Neutrophil (primary cell): ENCODE results near the gene ERAP2.
"Not testable (repeated sequence)": the region's sequence is repeated elsewhere in the genome, so short reads cannot be mapped to it uniquely, and the experiment has no call there.

ENCODE experiments used
- H3K27ac ChIP-seq: fragments of 200-600 bp; sonication (generic); 2 replicates; pipeline ENCODE4 v1.5.1; 2016; ENCODE audit warnings: mild to moderate bottlenecking, moderate library complexity
- H3K27me3 ChIP-seq: fragments of 200-600 bp; sonication (generic); 2 replicates; pipeline ENCODE4 v1.6.0; 2016; ENCODE audit warnings: mild to moderate bottlenecking
- H3K36me3 ChIP-seq: fragments of 200-600 bp; sonication (generic); 2 replicates; pipeline ENCODE4 v1.5.1; 2017
- H3K4me1 ChIP-seq, 2 experiments: fragments of 200-600 bp in 1 of 2; sonication (generic) in 1 of 2; 1 replicate in 1 of 2; 2 replicates in 1 of 2; pipeline versions ENCODE4 v1.5.1 to v1.6.1; 2013 to 2016; ENCODE audit warnings: low read depth in 1 of 2, low read length in 1 of 2, mild to moderate bottlenecking in 1 of 2, moderate library complexity in 1 of 2; ENCODE audit not compliant: control insufficient read depth in 1 of 2, insufficient read depth in 1 of 2
- H3K4me3 ChIP-seq, 2 experiments: fragments of 200-600 bp in 1 of 2; sonication (generic) in 1 of 2; 1 replicate in 1 of 2; 2 replicates in 1 of 2; pipeline ENCODE4 v1.5.1; 2013 to 2016; ENCODE audit warnings: low read depth in 1 of 2, low read length in 1 of 2, mild to moderate bottlenecking in 1 of 2, moderate library complexity in 1 of 2
- H3K9me3 ChIP-seq: fragments of 200-600 bp; sonication (generic); 2 replicates; pipeline ENCODE4 v1.5.1; 2016
- TF ChIP-seq, protein P1 (sequence below): fragments of 200-600 bp; sonication (generic); IDR thresholded peaks from 2 replicates; pipeline ENCODE4 v1.5.1; 2016; ENCODE audit warnings: antibody characterized with exemption

The ERAP2 gene

DNA sequence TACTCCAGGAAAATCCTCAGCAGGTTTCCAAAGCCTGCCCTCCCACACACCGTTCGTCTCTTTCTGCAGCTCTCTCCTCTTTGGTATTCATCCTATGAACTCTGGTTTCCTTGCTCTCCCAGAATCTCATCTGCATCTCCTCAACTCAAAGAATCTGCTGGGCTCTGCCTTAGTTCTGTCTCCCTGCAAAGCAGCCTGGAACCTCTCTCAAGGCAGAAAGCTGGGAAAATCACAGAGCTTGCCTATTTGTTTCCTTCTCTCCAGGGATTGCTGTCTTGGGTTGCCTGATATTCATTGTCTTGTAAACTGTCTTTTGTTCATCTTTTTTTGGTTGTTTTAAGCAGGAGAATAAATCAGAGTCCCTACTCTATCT is 5.3 kb upstream of the ERAP2 start:
- no peak overlapping the region for H3K27ac ChIP-seq
- no peaks in the 10 kb centered on the region for H3K9me3 ChIP-seq
- no peaks in the 10 kb centered on the region for H3K36me3 ChIP-seq
- no peaks in the 10 kb centered on the region for H3K27me3 ChIP-seq
- H3K4me1 ChIP-seq, result peaks cover 5% of the 10 kb centered on the region in 2 experiments
- TF ChIP-seq, protein P1, sequence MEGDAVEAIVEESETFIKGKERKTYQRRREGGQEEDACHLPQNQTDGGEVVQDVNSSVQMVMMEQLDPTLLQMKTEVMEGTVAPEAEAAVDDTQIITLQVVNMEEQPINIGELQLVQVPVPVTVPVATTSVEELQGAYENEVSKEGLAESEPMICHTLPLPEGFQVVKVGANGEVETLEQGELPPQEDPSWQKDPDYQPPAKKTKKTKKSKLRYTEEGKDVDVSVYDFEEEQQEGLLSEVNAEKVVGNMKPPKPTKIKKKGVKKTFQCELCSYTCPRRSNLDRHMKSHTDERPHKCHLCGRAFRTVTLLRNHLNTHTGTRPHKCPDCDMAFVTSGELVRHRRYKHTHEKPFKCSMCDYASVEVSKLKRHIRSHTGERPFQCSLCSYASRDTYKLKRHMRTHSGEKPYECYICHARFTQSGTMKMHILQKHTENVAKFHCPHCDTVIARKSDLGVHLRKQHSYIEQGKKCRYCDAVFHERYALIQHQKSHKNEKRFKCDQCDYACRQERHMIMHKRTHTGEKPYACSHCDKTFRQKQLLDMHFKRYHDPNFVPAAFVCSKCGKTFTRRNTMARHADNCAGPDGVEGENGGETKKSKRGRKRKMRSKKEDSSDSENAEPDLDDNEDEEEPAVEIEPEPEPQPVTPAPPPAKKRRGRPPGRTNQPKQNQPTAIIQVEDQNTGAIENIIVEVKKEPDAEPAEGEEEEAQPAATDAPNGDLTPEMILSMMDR, result no peak
- no peak overlapping the region for H3K4me3 ChIP-seq

- no peak overlapping the region for H3K27ac ChIP-seq
- no peaks in the 10 kb centered on the region for H3K9me3 ChIP-seq
- TF ChIP-seq, protein P1, result no peak
- no peaks in the 10 kb centered on the region for H3K36me3 ChIP-seq
- no peak overlapping the region for H3K4me3 ChIP-seq
- H3K4me1 ChIP-seq, result peaks cover 7 to 11% of the 10 kb centered on the region in 2 experiments
- H3K27me3 ChIP-seq, result no peaks in the 10 kb centered on the region
These were observed 4.6 kb upstream of the ERAP2 start for GRCh38 chr5:96871686-96872085.

DNA sequence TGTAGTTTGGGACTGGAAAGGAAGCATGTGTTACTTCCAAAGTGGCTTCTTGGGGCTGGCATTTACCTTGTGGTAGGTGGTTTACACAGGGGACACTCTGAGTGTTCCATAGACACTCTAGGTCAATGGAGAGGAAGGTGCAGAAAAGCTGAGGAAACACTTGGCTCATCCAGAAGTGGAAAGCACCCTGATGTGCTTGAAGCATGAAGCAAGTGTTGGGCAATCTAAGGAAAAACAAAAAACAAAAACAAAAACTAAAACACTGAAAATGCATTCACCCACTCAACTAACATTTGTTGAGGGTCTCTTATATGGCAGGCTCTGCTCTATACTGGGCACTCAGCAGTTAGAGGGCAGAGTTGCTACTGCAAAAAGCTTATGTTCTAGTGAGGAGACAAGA is 2.9 kb upstream of the ERAP2 start:
- H3K4me1 ChIP-seq, result peaks cover 19 to 20% of the 10 kb centered on the region in 2 experiments
- TF ChIP-seq, protein P1, result no peak

DNA sequence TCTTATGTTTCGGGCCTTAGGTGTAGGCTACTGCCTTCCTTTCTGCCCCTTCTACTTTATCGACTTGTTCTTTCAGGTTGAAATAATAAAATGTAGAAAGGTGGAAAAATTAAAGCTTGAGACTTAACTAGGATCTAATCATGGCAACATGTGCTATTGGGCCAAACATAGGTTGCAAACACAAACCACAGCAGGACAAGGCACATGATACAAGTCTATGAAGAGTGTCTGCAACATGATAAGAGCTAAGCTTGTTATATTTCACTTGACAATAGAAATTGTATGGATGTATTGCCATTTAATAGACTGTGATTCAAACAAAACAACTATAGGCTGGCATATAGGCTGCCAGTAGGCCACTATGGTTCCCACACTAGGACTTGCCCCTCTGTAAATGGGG is 1.7 kb upstream of the ERAP2 start:
- Histone ChIP-seq H3K9me3 (no peaks in the 10 kb centered on the region), H3K36me3 (no peaks in the 10 kb centered on the region)

More for the DNA sequence above, 2.9 kb upstream of the ERAP2 start:
- Histone ChIP-seq H3K4me3 (no peak overlapping the region), H3K27me3 (no peaks in the 10 kb centered on the region), H3K9me3 (no peaks in the 10 kb centered on the region), H3K36me3 (no peaks in the 10 kb centered on the region), H3K27ac (no peak overlapping the region)

DNA sequence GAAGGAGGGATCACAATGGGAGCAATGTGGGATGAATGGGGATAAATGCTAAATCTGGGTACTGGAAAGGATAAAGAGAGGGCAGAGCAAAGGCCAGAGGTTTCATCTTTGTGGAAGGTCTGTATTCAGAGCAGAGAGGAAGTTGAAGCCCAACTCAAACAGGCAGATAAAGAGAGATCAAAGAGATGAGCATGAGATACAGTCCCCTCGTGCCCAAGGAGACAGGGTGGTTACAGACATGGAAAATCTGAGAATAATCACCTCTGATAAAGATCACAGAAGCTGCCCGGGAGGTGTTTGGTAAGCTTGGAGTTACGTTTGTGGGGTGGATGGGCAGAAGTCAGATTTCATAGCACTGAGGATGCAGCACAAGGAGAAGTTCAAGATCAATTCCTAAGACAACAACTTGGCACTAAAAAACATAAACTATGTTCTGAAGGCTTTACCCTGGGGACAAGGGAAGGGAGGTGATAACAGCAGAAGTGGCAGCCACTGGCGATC is 459 bp upstream of the ERAP2 start:
- peak overlapping the region; percentile 71 to 97 for H3K4me3 ChIP-seq
- H3K27me3 ChIP-seq, result no peaks in the 10 kb centered on the region
- TF ChIP-seq, protein P1, result no peak
- H3K9me3 ChIP-seq, result no peaks in the 10 kb centered on the region
- H3K4me1 ChIP-seq, result peaks cover 31 to 32% of the 10 kb centered on the region in 2 experiments
- H3K27ac ChIP-seq, result peak overlapping the region; percentile 68
- H3K36me3 ChIP-seq, result no peaks in the 10 kb centered on the region

More for the DNA sequence above, 1.7 kb upstream of the ERAP2 start:
- Histone ChIP-seq H3K4me1 (peaks cover 20% of the 10 kb centered on the region in 2 experiments), H3K27ac (no peak overlapping the region), H3K27me3 (no peaks in the 10 kb centered on the region), H3K4me3 (no peak overlapping the region)
- TF ChIP-seq, protein P1, result no peak

DNA sequence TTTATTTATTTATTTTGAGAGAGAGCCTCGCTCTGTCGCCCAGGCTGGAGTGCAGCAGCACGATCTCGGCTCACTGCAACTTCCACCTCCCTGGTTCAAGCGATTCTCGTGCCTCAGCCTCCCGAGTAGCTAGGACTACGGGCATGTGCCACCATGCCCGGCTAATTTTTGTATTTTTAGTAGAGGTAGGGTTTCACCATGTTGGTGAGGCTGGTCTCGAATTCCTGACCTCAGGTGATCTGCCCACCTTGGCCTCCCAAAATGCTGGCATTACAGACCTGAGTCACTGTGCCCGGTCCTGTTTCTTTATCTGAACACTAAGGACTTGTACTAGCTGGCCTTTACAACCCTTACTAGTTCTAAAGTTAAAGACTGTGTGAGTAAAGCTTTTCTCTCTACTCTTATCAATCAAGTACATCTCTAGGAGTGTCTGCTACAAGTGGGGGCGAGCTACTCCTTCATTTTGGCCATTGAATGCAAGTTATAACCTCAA is 723 bp downstream of the ERAP2 start:
- H3K9me3 ChIP-seq, H3K36me3 ChIP-seq, H3K27me3 ChIP-seq: not testable (repeated sequence)
- Histone ChIP-seq H3K27ac (peak overlapping the region; percentile 68), H3K4me1 (peaks cover 41 to 42% of the 10 kb centered on the region in 2 experiments), H3K4me3 (peak overlapping the region; percentile 71 to 97)
